Activated CD8-positive, alpha-beta T cell treated with anti-CD3 and anti-CD28 coated beads for 36 hours (primary cell): ENCODE measurements around the gene TAPBPL. TPM values are rescaled to one million over a fixed set of nuclear protein-coding genes. Genes with fewer than 3 reads are reported as not detected.
"Not testable (repeated sequence)": the region's sequence is repeated elsewhere in the genome, so short reads cannot be mapped to it uniquely, and the experiment has no call there.

Source experiments
- ATAC-seq: fragments of 200-7000 bp; cut with Tn5 transposase; one replicate; pipeline ENCODE4 v1.10.0; 2021; ENCODE audit warnings: mild to moderate bottlenecking, moderate library complexity
- CTCF ChIA-PET: fragments of 350-600 bp; sonication (Branson Sonifier 250); formaldehyde crosslinking; loops from one replicate; lab custom pipeline; 2021; ENCODE audit warnings: antibody characterized with exemption; lab: Charles Lee
- POLR2A ChIA-PET: fragments of 350-600 bp; sonication (Branson Sonifier 250); formaldehyde crosslinking; loops from one replicate; lab custom pipeline; 2021; ENCODE audit warnings: antibody characterized with exemption; lab: Charles Lee
- DNase-seq: peaks from one replicate; pipeline ENCODE4 v3.0.0-alpha.2; 2020
- H3K27ac Mint-ChIP-seq: one replicate; pipeline ENCODE4 v1.8.0; 2021; ENCODE audit warnings: mild to moderate bottlenecking, mixed read lengths
- H3K27me3 Mint-ChIP-seq: one replicate; pipeline ENCODE4 v1.8.0; 2021; ENCODE audit warnings: mixed read lengths
- H3K36me3 Mint-ChIP-seq: one replicate; pipeline ENCODE4 v1.8.0; 2021; ENCODE audit warnings: low read depth, mixed read lengths
- H3K4me1 Mint-ChIP-seq: one replicate; pipeline ENCODE4 v1.8.0; 2021; ENCODE audit warnings: low read depth, mixed read lengths
- H3K4me3 Mint-ChIP-seq: one replicate; pipeline ENCODE4 v1.8.0; 2021; ENCODE audit warnings: mild to moderate bottlenecking, moderate library complexity, mixed read lengths
- H3K9me3 Mint-ChIP-seq: one replicate; pipeline ENCODE4 v1.8.0; 2021; ENCODE audit warnings: mixed read lengths
- intact Hi-C: fragments of 100-400 bp; cut with micrococcal nuclease; formaldehyde crosslinking; loops from one replicate; pipeline ENCODE4 v1.10.0; 2022
- total RNA-seq, 2 experiments: library from RNA; stranded (reverse); gene quantifications; one replicate each; pipeline ENCODE4 v1.2.3, GENCODE V29; 2021
- TF ChIP-seq, protein P1 (sequence below): fragments of 200-600 bp; IDR thresholded peaks from one replicate; pipeline ENCODE4 v1.8.0; 2022; ENCODE audit warnings: antibody characterized with exemption, mild to moderate bottlenecking

TAPBPL gene
- total RNA-seq, 2 experiments from 2014 or later: 23.3 to 28.0 TPM

DNA sequence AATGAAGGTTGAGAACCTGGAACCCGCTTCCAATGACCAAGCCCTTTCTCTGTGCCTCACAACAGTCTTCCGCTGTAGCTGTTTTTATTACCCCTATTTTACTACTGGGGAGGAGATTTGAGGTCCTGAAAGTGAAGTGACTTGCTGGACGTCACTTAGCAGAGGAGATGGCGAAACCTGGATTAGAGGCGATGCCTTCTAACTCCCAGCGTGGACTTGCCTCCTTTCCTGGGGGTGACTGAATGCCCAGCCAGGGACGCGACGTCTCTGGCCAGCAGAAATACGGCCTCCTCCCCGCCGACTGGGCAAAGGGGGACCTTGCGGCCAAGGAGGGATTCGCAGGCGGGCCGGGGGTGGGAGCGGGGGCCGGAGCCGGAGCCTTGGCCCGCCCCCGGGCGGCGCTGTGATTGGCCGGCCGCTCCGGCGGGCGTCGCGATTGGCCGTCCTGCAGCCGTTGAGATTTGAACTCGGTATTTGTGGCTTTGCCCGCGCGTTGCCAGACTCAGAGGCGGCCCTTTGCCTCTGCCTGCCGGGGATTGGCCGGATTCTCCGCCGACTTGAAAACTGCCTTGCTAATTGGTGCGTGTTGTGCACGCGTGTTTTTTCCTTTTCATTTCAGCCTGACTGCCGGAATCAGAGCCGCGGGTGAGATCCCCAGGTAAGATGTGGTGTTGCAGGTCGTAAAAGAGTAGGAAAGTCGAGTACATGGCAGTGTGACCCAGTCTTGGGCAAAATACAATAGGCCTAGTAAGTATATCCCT lies 41.8 kb downstream of the TAPBPL start, which contains the start of gene NCAPD2:
Gene NCAPD2, plus strand, starts transcription at position 606 of the 761 bp plus-strand sequence. CDS start 997 bp downstream, outside the sequence.
- peak within 1 kb of the TSS; percentile 99 for H3K27ac Mint-ChIP-seq
- peak within 1 kb of the TSS; percentile 99 for H3K4me3 Mint-ChIP-seq
- ChIA-PET CTCF (interaction anchor here (0.9 to 3.2 kb wide), 11 partner anchors 17 to 192 kb away, joined by 3 to 16 read pairs (median 7); partner anchors contain the start of gene VAMP1), POLR2A (interaction anchor here (0.6 to 4.1 kb wide), 30 partner anchors 8 to 171 kb away, joined by 3 to 22 read pairs (median 4); partner anchors contain the start of genes TAPBPL and VAMP1)
- H3K27me3 Mint-ChIP-seq: no peaks in the 10 kb centered on the region
- peaks cover 31% of the 10 kb centered on the region for H3K4me1 Mint-ChIP-seq
- peaks cover 50% of the 10 kb centered on the region for H3K36me3 Mint-ChIP-seq
- no peaks in the 10 kb centered on the region for H3K9me3 Mint-ChIP-seq
- DNase-seq (peak; percentile 98), ATAC-seq (peak; percentile 88)
- TF ChIP-seq, protein P1, sequence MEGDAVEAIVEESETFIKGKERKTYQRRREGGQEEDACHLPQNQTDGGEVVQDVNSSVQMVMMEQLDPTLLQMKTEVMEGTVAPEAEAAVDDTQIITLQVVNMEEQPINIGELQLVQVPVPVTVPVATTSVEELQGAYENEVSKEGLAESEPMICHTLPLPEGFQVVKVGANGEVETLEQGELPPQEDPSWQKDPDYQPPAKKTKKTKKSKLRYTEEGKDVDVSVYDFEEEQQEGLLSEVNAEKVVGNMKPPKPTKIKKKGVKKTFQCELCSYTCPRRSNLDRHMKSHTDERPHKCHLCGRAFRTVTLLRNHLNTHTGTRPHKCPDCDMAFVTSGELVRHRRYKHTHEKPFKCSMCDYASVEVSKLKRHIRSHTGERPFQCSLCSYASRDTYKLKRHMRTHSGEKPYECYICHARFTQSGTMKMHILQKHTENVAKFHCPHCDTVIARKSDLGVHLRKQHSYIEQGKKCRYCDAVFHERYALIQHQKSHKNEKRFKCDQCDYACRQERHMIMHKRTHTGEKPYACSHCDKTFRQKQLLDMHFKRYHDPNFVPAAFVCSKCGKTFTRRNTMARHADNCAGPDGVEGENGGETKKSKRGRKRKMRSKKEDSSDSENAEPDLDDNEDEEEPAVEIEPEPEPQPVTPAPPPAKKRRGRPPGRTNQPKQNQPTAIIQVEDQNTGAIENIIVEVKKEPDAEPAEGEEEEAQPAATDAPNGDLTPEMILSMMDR: no peak
- intact Hi-C loops: loop anchor here (2.0 to 5.0 kb wide), 2 partner anchors 39 to 67 kb away; partner anchors contain the start of gene GAPDH

DNA sequence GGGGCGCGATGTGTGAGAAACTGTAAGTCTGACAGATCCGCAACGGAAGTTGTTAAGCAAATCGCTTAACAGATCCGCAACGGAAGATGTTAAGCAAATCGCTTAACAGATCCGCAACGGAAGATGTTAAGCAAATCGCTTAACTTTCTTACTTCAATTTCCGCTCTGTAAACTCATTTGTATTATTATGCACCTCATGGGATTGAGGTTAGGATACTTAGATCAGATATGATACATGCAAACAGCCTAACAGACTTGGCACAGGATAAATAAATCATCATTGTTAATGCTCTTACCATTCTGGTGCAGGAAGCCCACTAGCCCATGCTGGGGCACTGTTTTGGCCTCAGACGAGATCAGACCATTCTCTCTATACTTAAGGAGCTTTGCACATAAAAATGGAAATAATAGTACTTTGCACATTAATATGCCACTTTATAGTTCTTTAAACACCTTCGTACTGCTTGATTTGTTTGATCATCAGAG lies 42.5 kb downstream of the TAPBPL start:
- Mint-ChIP-seq H3K4me1 (peaks cover 31% of the 10 kb centered on the region), H3K27ac (peak overlapping the region; percentile 99), H3K27me3 (no peaks in the 10 kb centered on the region), H3K4me3 (peak overlapping the region; percentile 99), H3K9me3 (no peaks in the 10 kb centered on the region), H3K36me3 (peaks cover 54% of the 10 kb centered on the region)
- DNase-seq (peak; percentile 36), ATAC-seq (peak; percentile 5)
- TF ChIP-seq, protein P1: no peak
- intact Hi-C loops: loop anchor here (5.0 kb wide), 1 partner anchor 38 kb away; the partner anchor contains the start of gene GAPDH
- POLR2A ChIA-PET: interaction anchor here (0.7 to 4.1 kb wide), 10 partner anchors 10 to 51 kb away, joined by 3 to 21 read pairs (median 6); partner anchors contain the start of gene VAMP1
- CTCF ChIA-PET: interaction anchor here (0.7 to 1.8 kb wide), 10 partner anchors 17 to 71 kb away, joined by 3 to 10 read pairs (median 4); no protein-coding TSS in a partner anchor

DNA sequence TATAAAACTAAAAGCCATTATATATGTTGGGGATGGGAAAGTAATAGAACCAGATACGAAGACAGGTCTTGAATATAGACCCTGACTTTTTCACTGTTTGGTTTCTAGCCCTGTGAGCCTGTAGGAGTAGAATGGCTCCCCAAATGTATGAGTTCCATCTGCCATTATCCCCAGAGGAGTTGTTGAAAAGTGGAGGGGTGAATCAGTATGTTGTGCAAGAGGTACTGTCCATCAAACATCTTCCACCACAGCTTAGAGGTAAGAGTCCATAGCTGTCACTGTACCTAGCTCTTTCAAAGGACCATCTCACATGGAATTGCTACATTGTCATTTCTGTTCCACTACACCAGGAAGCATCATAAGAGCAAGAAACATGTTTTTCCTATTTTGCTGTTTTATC lies 43.1 kb downstream of the TAPBPL start:
- POLR2A ChIA-PET: interaction anchor here (0.7 to 4.1 kb wide), 11 partner anchors 9 to 52 kb away, joined by 3 to 21 read pairs (median 4); partner anchors contain the start of gene VAMP1
- peaks cover 31% of the 10 kb centered on the region for H3K4me1 Mint-ChIP-seq
- peak overlapping the region; percentile 99 for H3K27ac Mint-ChIP-seq
- TF ChIP-seq, protein P1: no peak
- ATAC-seq: no peak
- H3K27me3 Mint-ChIP-seq: no peaks in the 10 kb centered on the region
- no peak for DNase-seq
- H3K36me3 Mint-ChIP-seq: peaks cover 55% of the 10 kb centered on the region
- no peaks in the 10 kb centered on the region for H3K9me3 Mint-ChIP-seq
- H3K4me3 Mint-ChIP-seq: peak overlapping the region; percentile 99
- intact Hi-C loops: loop anchor here (5.0 kb wide), 1 partner anchor 37 kb away; the partner anchor contains the start of gene GAPDH
- CTCF ChIA-PET: interaction anchor here (0.7 to 1.8 kb wide), 10 partner anchors 16 to 72 kb away, joined by 3 to 10 read pairs (median 4); no protein-coding TSS in a partner anchor

DNA sequence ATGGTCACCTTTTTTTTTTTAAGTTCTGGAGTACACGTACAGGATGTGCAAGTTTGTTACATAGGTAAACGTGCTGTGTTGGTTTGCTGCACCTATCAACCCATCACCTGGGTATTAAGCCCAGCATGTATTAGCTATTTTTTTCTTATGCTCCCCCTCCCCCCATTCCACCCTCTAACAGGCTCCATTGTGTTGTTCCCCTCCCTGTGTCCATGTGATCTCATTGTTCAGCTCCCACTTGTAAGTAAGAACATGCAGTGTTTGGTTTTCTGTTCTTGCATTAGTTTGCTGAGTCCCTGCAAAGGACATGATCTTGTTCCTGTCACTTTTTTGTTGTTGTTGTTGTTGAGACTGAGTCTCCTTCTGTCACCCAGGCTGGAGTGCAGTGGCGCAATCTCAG lies 45.4 kb downstream of the TAPBPL start:
- ChIA-PET POLR2A (interaction anchor here (1.2 to 4.1 kb wide), 3 partner anchors 27 to 39 kb away, joined by 3 to 21 read pairs (median 3); partner anchors contain the start of gene VAMP1), CTCF (interaction anchor here (1.0 to 1.8 kb wide), 2 partner anchors 40 to 74 kb away, joined by 4 to 5 read pairs; no protein-coding TSS in a partner anchor)
- Mint-ChIP-seq H3K27ac (peak overlapping the region; percentile 77), H3K4me1 (peaks cover 24% of the 10 kb centered on the region), H3K36me3 (peaks cover 44% of the 10 kb centered on the region), H3K4me3 (peak overlapping the region; percentile 24)
- intact Hi-C loops, H3K27me3 Mint-ChIP-seq, ATAC-seq, H3K9me3 Mint-ChIP-seq, DNase-seq: not testable (repeated sequence)

DNA sequence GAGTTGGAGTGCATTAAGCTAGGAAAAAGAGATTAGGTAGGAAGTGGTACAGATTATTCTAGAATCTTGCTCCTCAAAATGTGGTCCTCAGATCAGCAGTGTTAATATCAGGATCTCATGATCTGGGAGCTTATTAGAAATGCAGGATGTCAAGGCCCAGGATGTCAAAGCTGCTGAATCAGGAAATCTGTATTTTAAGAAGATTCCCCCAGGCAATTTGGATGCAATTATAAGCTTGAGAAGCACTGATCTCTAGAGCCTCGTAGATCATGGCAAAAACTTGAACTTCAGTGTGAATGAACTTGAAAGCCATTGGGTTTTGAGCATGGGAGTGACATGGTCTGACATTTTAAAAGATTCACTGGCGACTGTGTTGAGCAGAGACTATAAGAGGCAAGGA lies 48.6 kb downstream of the TAPBPL start:
- ATAC-seq (no peak), DNase-seq (no peak)
- H3K9me3 Mint-ChIP-seq: no peaks in the 10 kb centered on the region
- peaks cover 18% of the 10 kb centered on the region for H3K4me1 Mint-ChIP-seq
- intact Hi-C loops: no loop called here
- CTCF ChIA-PET: interaction anchor here (0.5 to 1.7 kb wide), 9 partner anchors 11 to 78 kb away, joined by 3 to 6 read pairs (median 4); no protein-coding TSS in a partner anchor
- no peak overlapping the region for H3K4me3 Mint-ChIP-seq
- H3K27ac Mint-ChIP-seq: no peak overlapping the region
- TF ChIP-seq, protein P1: no peak
- H3K27me3 Mint-ChIP-seq: no peaks in the 10 kb centered on the region
- POLR2A ChIA-PET: interaction anchor here (0.7 to 2.6 kb wide), 7 partner anchors 11 to 247 kb away, joined by 3 to 7 read pairs (median 4); no protein-coding TSS in a partner anchor
- peaks cover 34% of the 10 kb centered on the region for H3K36me3 Mint-ChIP-seq
